ENCODE data around the gene AFAP1L2. TPM values are rescaled to one million over a fixed set of nuclear protein-coding genes. Genes with fewer than 3 reads are reported as not detected.

The AFAP1L2 gene
- total RNA-seq, 1 experiment from 2014 or later: 170 TPM

DNA sequence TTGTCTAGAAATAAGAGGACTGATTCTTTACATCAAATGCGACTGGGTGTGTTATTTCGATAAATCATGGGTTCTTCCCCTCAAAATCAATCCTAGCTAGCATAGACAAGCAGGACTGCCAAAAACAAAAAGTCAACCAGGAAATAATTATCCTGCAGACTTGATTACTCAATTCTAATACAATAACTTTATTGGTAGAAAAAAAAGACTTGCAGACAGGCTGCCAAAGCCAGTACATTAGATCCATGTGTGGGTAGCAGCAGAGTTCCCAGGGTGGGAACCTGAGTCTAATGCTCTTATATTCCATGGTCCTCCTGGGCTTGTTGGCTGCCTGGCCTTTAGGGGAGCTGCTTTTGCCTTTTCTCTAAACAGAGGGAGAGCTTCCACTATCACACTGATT is 7.8 kb downstream of the AFAP1L2 start:
- H3K27ac ChIP-seq (ENCODE audit: low read length): peak overlapping the region; percentile 19; the same call in 1 of the 2 replicates
- H3K36me3 ChIP-seq (ENCODE audit: control insufficient read depth, insufficient read depth, low read length): no peaks in the 10 kb centered on the region
- ChIA-PET CTCF (interaction anchor here (0.7 to 0.9 kb wide), 2 partner anchors 90 to 135 kb away, joined by 3 to 4 read pairs; no protein-coding TSS in a partner anchor), POLR2A (no interaction called here)
- H3K27me3 ChIP-seq (ENCODE audit: control insufficient read depth, insufficient read depth, low read length): no peaks in the 10 kb centered on the region
- no peak overlapping the region for H3K4me3 ChIP-seq (ENCODE audit: low read depth in 2 of 2, low read length in 2 of 2)
- H3K4me1 ChIP-seq (ENCODE audit: control insufficient read depth, insufficient read depth, low read length): peaks cover 100% of the 10 kb centered on the region
- in situ Hi-C loops (cut with HindIII; ENCODE audit: low pct_unique_long_range_greater_than_20kb, low sequenced_read_pairs) (no loop called here), intact Hi-C loops (cut with micrococcal nuclease; ENCODE audit: unreplicated experiment) (no loop called here)
- TF ChIP-seq POLR2AphosphoS5 (IDR thresholded peaks at IDR 0.05; ENCODE audit: low read depth, low read length): no peak
- 0 out of 2 replicates have a peak, but pooled peaks have one; percentile 6 for TF ChIP-seq CTCF (IDR thresholded peaks at IDR 0.05)
- ATAC-seq (no peak), DNase-seq (ENCODE audit: low read depth, low spot score) (no peak)
- H3K9me3 ChIP-seq (ENCODE audit: control insufficient read depth, insufficient read depth, low read depth, low read length): no peaks in the 10 kb centered on the region
- BruUV-seq (replicated peaks): no TSS peak

DNA sequence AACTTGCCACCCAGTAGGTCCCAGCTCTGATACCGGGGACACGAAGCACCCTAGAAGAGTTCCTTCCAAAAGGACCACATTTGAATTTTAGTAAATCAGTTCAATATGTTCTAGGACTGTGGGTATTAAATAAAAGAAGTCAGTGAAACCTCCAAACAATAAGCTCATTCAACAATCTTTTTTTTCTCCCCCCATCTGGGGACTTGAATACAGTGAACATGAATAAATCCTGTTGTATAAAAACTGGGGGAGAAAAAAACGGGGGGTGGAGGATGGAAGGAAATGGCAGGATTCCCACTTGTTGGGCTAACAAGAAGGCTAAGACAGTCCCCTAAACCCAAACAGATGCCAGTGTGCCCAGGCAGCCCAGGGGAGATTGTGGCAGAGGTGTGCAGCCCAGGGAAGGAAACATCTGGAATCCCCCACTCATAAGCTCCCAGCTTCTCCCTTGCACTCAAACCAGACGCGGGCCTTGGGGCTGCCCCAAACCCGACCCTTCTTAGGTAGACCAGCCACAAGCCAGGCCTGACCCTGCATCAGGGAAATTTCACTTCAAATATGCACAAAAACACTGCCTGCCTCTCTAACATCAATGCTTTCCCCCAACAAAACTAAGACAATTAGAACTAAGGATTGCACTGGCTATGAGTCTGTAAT is 8.8 kb downstream of the AFAP1L2 start:
- BruUV-seq (replicated peaks): no TSS peak
- no peak for DNase-seq (ENCODE audit: low read depth, low spot score)
- Histone ChIP-seq H3K36me3 (ENCODE audit: control insufficient read depth, insufficient read depth, low read length) (no peaks in the 10 kb centered on the region), H3K9me3 (ENCODE audit: control insufficient read depth, insufficient read depth, low read depth, low read length) (no peaks in the 10 kb centered on the region), H3K4me3 (ENCODE audit: low read depth in 2 of 2, low read length in 2 of 2) (no peak overlapping the region), H3K4me1 (ENCODE audit: control insufficient read depth, insufficient read depth, low read length) (peaks cover 97% of the 10 kb centered on the region), H3K27ac (ENCODE audit: low read length) (no peak overlapping the region), H3K27me3 (ENCODE audit: control insufficient read depth, insufficient read depth, low read length) (no peaks in the 10 kb centered on the region)
- ATAC-seq: no peak
- TF ChIP-seq CTCF (IDR thresholded peaks at IDR 0.05) (no peak), SIN3A (IDR thresholded peaks at IDR 0.05; ENCODE audit: borderline replicate concordance, insufficient read depth, low read depth, low read length) (no peak), POLR2AphosphoS5 (IDR thresholded peaks at IDR 0.05; ENCODE audit: low read depth, low read length) (no peak), REST (IDR thresholded peaks at IDR 0.05; ENCODE audit: insufficient read depth in 1 of 2, low read depth in 2 of 2, low read length in 1 of 2) (no peak), TCF7L2 (IDR thresholded peaks at IDR 0.05; ENCODE audit: low read depth, low read length) (no peak)
- POLR2A ChIA-PET: no interaction called here
- intact Hi-C loops (cut with micrococcal nuclease; ENCODE audit: unreplicated experiment) (no loop called here), in situ Hi-C loops (cut with HindIII; ENCODE audit: low pct_unique_long_range_greater_than_20kb, low sequenced_read_pairs) (no loop called here)
- CTCF ChIA-PET: no interaction called here

All from Panc1 (cell line).